Measurements from ENCODE around the gene CEACAM6.

The CEACAM6 gene

GRCh38 chr19:41796901-41797300 is 41.6 kb downstream of the CEACAM6 start:
- H3K4me3 ChIP-seq (ENCODE audit: low read depth, low read length) = no peak overlapping the region
- DNase-seq (ENCODE audit: low read depth) = no peak
- no peak for TF ChIP-seq CTCF (IDR thresholded peaks at IDR 0.05; ENCODE audit: insufficient read depth, low read depth, low read length, missing control alignments)

GRCh38 chr19:41799444-41800000 is 44.2 kb downstream of the CEACAM6 start:
- TF ChIP-seq CTCF (IDR thresholded peaks at IDR 0.05; ENCODE audit: insufficient read depth, low read depth, low read length, missing control alignments) = no peak
- H3K4me3 ChIP-seq (ENCODE audit: low read depth, low read length) = no peak overlapping the region
- no peak for DNase-seq (ENCODE audit: low read depth)

- no peak for TF ChIP-seq CTCF (IDR thresholded peaks at IDR 0.05; ENCODE audit: insufficient read depth, low read depth, low read length, missing control alignments)
- H3K4me3 ChIP-seq (ENCODE audit: low read depth, low read length) = no peak overlapping the region
- no peak for DNase-seq (ENCODE audit: low read depth)
These were observed 45.7 kb downstream of the CEACAM6 start for GRCh38 chr19:41801031-41801430.

GRCh38 chr19:41801792-41802211 is 46.5 kb downstream of the CEACAM6 start:
- no peak for DNase-seq (ENCODE audit: low read depth)
- H3K4me3 ChIP-seq (ENCODE audit: low read depth, low read length) = no peak overlapping the region
- no peak for TF ChIP-seq CTCF (IDR thresholded peaks at IDR 0.05; ENCODE audit: insufficient read depth, low read depth, low read length, missing control alignments)

- no peak for DNase-seq (ENCODE audit: low read depth)
- no peak for TF ChIP-seq CTCF (IDR thresholded peaks at IDR 0.05; ENCODE audit: insufficient read depth, low read depth, low read length, missing control alignments)
- no peak overlapping the region for H3K4me3 ChIP-seq (ENCODE audit: low read depth, low read length)
These were observed 47.4 kb downstream of the CEACAM6 start for GRCh38 chr19:41802770-41803169.

- no peak for DNase-seq (ENCODE audit: low read depth)
- TF ChIP-seq CTCF (IDR thresholded peaks at IDR 0.05; ENCODE audit: insufficient read depth, low read depth, low read length, missing control alignments) = no peak
- H3K4me3 ChIP-seq (ENCODE audit: low read depth, low read length) = no peak overlapping the region
These were observed 49.0 kb downstream of the CEACAM6 start for GRCh38 chr19:41804336-41804735.

GRCh38 chr19:41807176-41807575 is 51.8 kb downstream of the CEACAM6 start:
- no peak overlapping the region for H3K4me3 ChIP-seq (ENCODE audit: low read depth, low read length)
- TF ChIP-seq CTCF (IDR thresholded peaks at IDR 0.05; ENCODE audit: insufficient read depth, low read depth, low read length, missing control alignments) = no peak

More at GRCh38 chr19:41807176-41807575, 51.8 kb downstream of the CEACAM6 start:
- DNase-seq (ENCODE audit: low read depth) = no peak
